ENCODE data around the gene NDUFB3. TPM values are rescaled to one million over a fixed set of nuclear protein-coding genes. Genes with fewer than 3 reads are reported as not detected.

Gene NDUFB3
- total and polyA plus RNA-seq, 9 donors, result 20.5 to 52.5 (median 47.6) TPM

Small RNA genes within 50 kb of the gene (small RNA-seq; reads per million reads assigned to genes)
- gene RNU6-1206P, result not detected

Other genes with a start within 250 kb of the NDUFB3 start
- 100 to 1,000 TPM in 6 of 7 donors, 10 to 100 TPM in 1; 88.3 to 266 (median 131) TPM for gene CLK1, start 207.3 kb upstream of the NDUFB3 start, total RNA-seq
- gene CLK1, start 207.3 kb upstream of the NDUFB3 start, polyA plus RNA-seq, result 100 to 1,000 TPM; 112 to 157 TPM
- 10 to 100 TPM; 19.1 to 50.9 (median 38.2) TPM for gene PPIL3, start 182.9 kb upstream of the NDUFB3 start, total RNA-seq
- gene PPIL3, start 182.9 kb upstream of the NDUFB3 start, polyA plus RNA-seq, result 10 to 100 TPM; 38.4 to 64.7 TPM
- 10 to 100 TPM; 12.8 to 19.8 (median 16.4) TPM for gene NIF3L1, start 182.6 kb upstream of the NDUFB3 start, total RNA-seq
- 10 to 100 TPM; 22.4 to 29.6 TPM for gene NIF3L1, start 182.6 kb upstream of the NDUFB3 start, polyA plus RNA-seq
- 10 to 100 TPM; 12.8 to 31.4 (median 29.0) TPM for gene ORC2, start 108.3 kb upstream of the NDUFB3 start, total RNA-seq
- gene ORC2, start 108.3 kb upstream of the NDUFB3 start, polyA plus RNA-seq, result 10 to 100 TPM in 1 of 2 donors, 1 to 10 TPM in 1; 9.8 to 20.5 TPM
- gene HYCC2, start 330 bp upstream of the NDUFB3 start, total RNA-seq, result 10 to 100 TPM; 10.6 to 21.1 (median 18.1) TPM
- gene HYCC2, start 330 bp upstream of the NDUFB3 start, polyA plus RNA-seq, result 1 to 10 TPM; 3.4 to 6.5 TPM
- gene CFLAR, start 44.2 kb downstream of the NDUFB3 start, total RNA-seq, result 100 to 1,000 TPM in 1 of 7 donors, 10 to 100 TPM in 6; 50.0 to 111 (median 67.9) TPM
- gene CFLAR, start 44.2 kb downstream of the NDUFB3 start, polyA plus RNA-seq, result 10 to 100 TPM; 26.7 to 88.7 TPM
- gene CASP10, start 111.1 kb downstream of the NDUFB3 start, total RNA-seq, result 10 to 100 TPM in 1 of 7 donors, 1 to 10 TPM in 6; 2.1 to 19.0 (median 3.8) TPM
- 1 to 10 TPM; 2.4 to 7.8 TPM for gene CASP10, start 111.1 kb downstream of the NDUFB3 start, polyA plus RNA-seq
- 10 to 100 TPM in 5 of 7 donors, 1 to 10 TPM in 2; 8.4 to 17.0 (median 12.6) TPM for gene CASP8, start 188.5 kb downstream of the NDUFB3 start, total RNA-seq
- 10 to 100 TPM in 1 of 2 donors, 1 to 10 TPM in 1; 6.7 to 20.2 TPM for gene CASP8, start 188.5 kb downstream of the NDUFB3 start, polyA plus RNA-seq

Data from ovary (tissue), 9 donors.